GM23248 (cell line): ENCODE data around the gene RBMS1.

Source experiments
- EZH2 ChIP-seq: fragments of 200-600 bp; sonication (generic); IDR thresholded peaks from 2 replicates; pipeline ENCODE4 v1.6.1; 2018; ENCODE audit warnings: antibody characterized with exemption, mild to moderate bottlenecking; ENCODE audit not compliant: insufficient read depth, poor library complexity, severe bottlenecking
- EZH2phosphoT487 ChIP-seq: fragments of 200-600 bp; sonication (generic); IDR thresholded peaks from 2 replicates; pipeline ENCODE4 v1.6.1; 2018; ENCODE audit warnings: antibody characterized with exemption, moderate library complexity, mild to moderate bottlenecking, low read depth; ENCODE audit not compliant: insufficient read depth

GRCh38 chr2:160292225-160292624 lies 201.4 kb downstream of the RBMS1 start:
- TF ChIP-seq EZH2phosphoT487 = no peak
- TF ChIP-seq EZH2 = no peak
